Measurements from ENCODE around the gene COL4A2.

- TF ChIP-seq CTCF (IDR thresholded peaks at IDR 0.05; ENCODE audit: low read depth, low read length, missing input control) (no peak), RXRA (IDR thresholded peaks at IDR 0.05) (no peak), YY1 (IDR thresholded peaks at IDR 0.05) (no peak), EGR1 (IDR thresholded peaks at IDR 0.05; ENCODE audit: low read depth in 2 of 2) (no peak), TAF1 (conservative IDR thresholded peaks at IDR 0.05) (no peak)
Observed at GRCh38 chr13:110478405-110479214, 171.5 kb downstream of the COL4A2 start.

Data from liver (tissue), 3 donors.